Epithelial cell of esophagus (primary cell): ENCODE data around the gene KIF3C.

Experiments
- DNase-seq: peaks from one replicate; pipeline ENCODE4 v3.0.0; 2010; ENCODE audit warnings: low read depth
- H3K4me3 ChIP-seq: 2 replicates; pipeline ENCODE4 v1.5.1; 2011; ENCODE audit warnings: mild to moderate bottlenecking, low read length, control low read depth
- CTCF ChIP-seq: IDR thresholded peaks from 2 replicates; pipeline ENCODE4 v1.5.1; 2011; ENCODE audit warnings: low read depth, mild to moderate bottlenecking, low read length, control low read depth, inconsistent platforms; ENCODE audit not compliant: insufficient read depth; ENCODE audit errors: missing control alignments

KIF3C gene

GRCh38 chr2:25879133-25879730 is 103.1 kb downstream of the KIF3C start:
- no peak for TF ChIP-seq CTCF
- peak overlapping the region; percentile 53 for H3K4me3 ChIP-seq
- DNase-seq, result peak; percentile 83

- no peak for TF ChIP-seq CTCF
- H3K4me3 ChIP-seq, result peak within 1 kb of the TSS; percentile 89
- DNase-seq, result peak; percentile 99
These were observed 103.8 kb downstream of the KIF3C start, which contains the start of gene ASXL2 for GRCh38 chr2:25878361-25879132. Gene ASXL2, minus strand, starts transcription at chr2:25878487. Its CDS starts 265 bp downstream, at chr2:25878222.

- H3K4me3 ChIP-seq, result peak overlapping the region; percentile 89
- no peak for TF ChIP-seq CTCF
These were observed 104.6 kb downstream of the KIF3C start for GRCh38 chr2:25877431-25878360.

More at GRCh38 chr2:25877431-25878360, 104.6 kb downstream of the KIF3C start:
- peak; percentile 70 for DNase-seq
